ENCODE measurements around the gene DHX16. TPM values are rescaled to one million over a fixed set of nuclear protein-coding genes. Genes with fewer than 3 reads are reported as not detected.

The DHX16 gene
- total RNA-seq, 1 donor from 2014 or later, result 24.8 TPM

DNA sequence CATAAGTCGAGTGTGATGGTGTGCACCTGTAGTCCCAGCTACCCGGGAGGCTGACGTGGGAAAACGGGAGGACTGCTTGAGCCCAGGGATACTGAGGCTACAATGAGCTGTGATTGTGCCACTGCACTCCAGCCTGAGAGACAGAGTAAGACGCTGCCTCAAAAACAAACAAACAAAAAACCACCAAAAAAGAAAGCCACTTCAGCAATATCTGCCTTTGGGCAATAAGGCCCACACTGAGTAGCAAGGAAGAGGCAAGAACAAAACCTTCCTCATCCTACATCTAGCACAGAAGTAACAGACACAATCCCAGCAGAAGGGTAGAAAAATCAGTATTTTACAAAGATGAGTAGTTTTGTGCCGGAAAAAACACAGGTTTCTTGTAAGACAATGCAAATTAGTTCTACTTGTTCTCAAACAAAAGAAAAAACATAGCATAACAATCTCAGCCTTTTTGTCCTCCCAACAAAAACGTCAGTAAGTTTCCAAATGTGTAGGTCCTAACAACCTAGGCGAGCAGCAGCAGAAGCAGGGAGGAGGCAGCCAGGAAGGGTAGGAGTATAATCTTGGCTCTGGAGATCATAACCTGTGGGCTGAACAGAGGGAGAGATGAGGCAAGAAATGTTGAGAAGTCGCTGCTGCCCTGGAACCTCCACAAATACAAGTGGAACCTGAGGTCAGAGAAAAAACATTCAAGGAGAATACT lies 61.5 kb downstream of the DHX16 start:
- H3K27me3 ChIP-seq, result no peaks in the 10 kb centered on the region
- no peak overlapping the region for H3K4me3 ChIP-seq
- H3K4me1 ChIP-seq, result peaks cover 59% of the 10 kb centered on the region
- H3K9me3 ChIP-seq, result no peaks in the 10 kb centered on the region
- no peak overlapping the region for H3K27ac ChIP-seq
- peaks cover 4 to 34% of the 10 kb centered on the region in 2 donors for H3K36me3 ChIP-seq
- no peak for DNase-seq (ENCODE audit: extremely low spot score in 2 of 2)
- intact Hi-C loops (cut with DNase I), result loop anchor here (10.0 kb wide), 1 partner anchor 73 kb away; the partner anchor contains the start of gene PPP1R18
- TF ChIP-seq POLR2A (IDR thresholded peaks at IDR 0.05), result no peak
- TF ChIP-seq, protein P1, sequence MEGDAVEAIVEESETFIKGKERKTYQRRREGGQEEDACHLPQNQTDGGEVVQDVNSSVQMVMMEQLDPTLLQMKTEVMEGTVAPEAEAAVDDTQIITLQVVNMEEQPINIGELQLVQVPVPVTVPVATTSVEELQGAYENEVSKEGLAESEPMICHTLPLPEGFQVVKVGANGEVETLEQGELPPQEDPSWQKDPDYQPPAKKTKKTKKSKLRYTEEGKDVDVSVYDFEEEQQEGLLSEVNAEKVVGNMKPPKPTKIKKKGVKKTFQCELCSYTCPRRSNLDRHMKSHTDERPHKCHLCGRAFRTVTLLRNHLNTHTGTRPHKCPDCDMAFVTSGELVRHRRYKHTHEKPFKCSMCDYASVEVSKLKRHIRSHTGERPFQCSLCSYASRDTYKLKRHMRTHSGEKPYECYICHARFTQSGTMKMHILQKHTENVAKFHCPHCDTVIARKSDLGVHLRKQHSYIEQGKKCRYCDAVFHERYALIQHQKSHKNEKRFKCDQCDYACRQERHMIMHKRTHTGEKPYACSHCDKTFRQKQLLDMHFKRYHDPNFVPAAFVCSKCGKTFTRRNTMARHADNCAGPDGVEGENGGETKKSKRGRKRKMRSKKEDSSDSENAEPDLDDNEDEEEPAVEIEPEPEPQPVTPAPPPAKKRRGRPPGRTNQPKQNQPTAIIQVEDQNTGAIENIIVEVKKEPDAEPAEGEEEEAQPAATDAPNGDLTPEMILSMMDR (IDR thresholded peaks at IDR 0.05), result no peak
- no peak for TF ChIP-seq POLR2AphosphoS5 (IDR thresholded peaks at IDR 0.05; ENCODE audit: insufficient read depth in 1 of 2, low read depth in 1 of 2)

DNA sequence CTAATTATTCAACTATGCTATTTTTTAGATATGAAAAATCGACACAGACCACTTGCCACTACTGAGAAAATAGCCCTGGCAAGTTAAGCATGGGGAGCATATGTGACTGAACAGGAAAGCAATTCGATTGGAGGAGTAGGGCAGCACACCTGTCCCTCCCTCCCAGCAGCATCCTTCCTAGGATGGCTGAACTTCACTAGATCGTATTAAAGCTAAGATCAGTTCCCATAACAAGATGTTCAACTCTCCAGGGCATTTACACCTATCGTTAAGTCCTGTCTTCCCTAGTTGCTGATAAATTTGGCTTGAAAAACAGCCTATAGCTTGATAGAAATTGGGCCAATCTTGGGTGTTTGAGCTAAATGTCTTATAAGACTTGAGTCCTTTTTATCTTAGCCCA lies 62.7 kb downstream of the DHX16 start:
- DNase-seq (ENCODE audit: extremely low spot score in 2 of 2), result no peak
- Histone ChIP-seq H3K27me3 (no peaks in the 10 kb centered on the region), H3K27ac (no peak overlapping the region), H3K4me3 (no peak overlapping the region), H3K4me1 (peaks cover 59% of the 10 kb centered on the region), H3K36me3 (peaks cover 5 to 42% of the 10 kb centered on the region in 2 donors), H3K9me3 (no peaks in the 10 kb centered on the region)
- TF ChIP-seq, protein P1 (IDR thresholded peaks at IDR 0.05), result no peak
- TF ChIP-seq POLR2AphosphoS5 (IDR thresholded peaks at IDR 0.05; ENCODE audit: insufficient read depth in 1 of 2, low read depth in 1 of 2) (no peak), POLR2A (IDR thresholded peaks at IDR 0.05) (no peak)
- intact Hi-C loops (cut with DNase I), result loop anchor here (10.0 kb wide), 1 partner anchor 75 kb away; the partner anchor contains the start of gene PPP1R18

DNA sequence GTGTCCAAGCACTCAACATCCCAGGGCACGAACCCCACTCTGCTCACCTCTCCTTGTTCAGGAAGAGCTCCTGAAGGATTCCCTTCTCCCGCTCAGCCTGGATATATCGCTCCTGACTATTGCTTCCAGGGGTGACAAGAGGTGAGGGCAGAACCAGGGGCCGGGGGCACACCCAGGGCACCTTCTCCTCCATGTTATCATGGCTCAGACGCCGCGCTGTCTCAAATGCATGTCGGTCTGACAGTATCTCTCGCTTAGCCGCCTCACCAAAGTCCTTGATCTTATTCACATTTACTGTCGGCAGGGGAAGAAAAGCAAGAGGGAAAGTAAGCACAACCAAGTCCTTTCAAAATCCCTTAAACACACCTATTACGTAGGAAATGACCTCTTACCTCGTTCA lies 68.8 kb downstream of the DHX16 start:
- no peak for DNase-seq (ENCODE audit: extremely low spot score in 2 of 2)
- no peaks in the 10 kb centered on the region for H3K9me3 ChIP-seq
- H3K4me1 ChIP-seq, result peaks cover 2% of the 10 kb centered on the region
- no peak overlapping the region for H3K4me3 ChIP-seq
- H3K27me3 ChIP-seq, result no peaks in the 10 kb centered on the region
- intact Hi-C loops (cut with DNase I), result no loop called here
- TF ChIP-seq POLR2A (IDR thresholded peaks at IDR 0.05) (no peak), POLR2AphosphoS5 (IDR thresholded peaks at IDR 0.05; ENCODE audit: insufficient read depth in 1 of 2, low read depth in 1 of 2) (no peak)
- TF ChIP-seq, protein P1 (IDR thresholded peaks at IDR 0.05), result no peak
- no peak overlapping the region for H3K27ac ChIP-seq
- H3K36me3 ChIP-seq, result peaks cover 14 to 87% of the 10 kb centered on the region in 2 donors

Other genes starting within 250 kb of the DHX16 start
- gene HLA-E, start 183.5 kb downstream of the DHX16 start, total RNA-seq, result 618 TPM
- 24.1 TPM for gene GNL1, start 116.5 kb downstream of the DHX16 start, total RNA-seq
- 5.9 TPM for gene PRR3, start 115.7 kb downstream of the DHX16 start, total RNA-seq
- 29.5 TPM for gene ABCF1, start 101.6 kb downstream of the DHX16 start, total RNA-seq
- gene PPP1R10, start 55.8 kb downstream of the DHX16 start, total RNA-seq, result 52.5 TPM
- gene MRPS18B, start 55.2 kb downstream of the DHX16 start, total RNA-seq, result 21.6 TPM
- 13.3 TPM for gene ATAT1, start 46.1 kb downstream of the DHX16 start, total RNA-seq
- gene C6orf136, start 25.9 kb downstream of the DHX16 start, total RNA-seq, result 15.7 TPM
- 42.5 TPM for gene PPP1R18, start 13.6 kb upstream of the DHX16 start, total RNA-seq
- gene NRM, start 18.0 kb upstream of the DHX16 start, total RNA-seq, result 6.1 TPM
- gene MDC1, start 44.3 kb upstream of the DHX16 start, total RNA-seq, result 12.3 TPM
- 293 TPM for gene TUBB, start 47.3 kb upstream of the DHX16 start, total RNA-seq
- 165 TPM for gene FLOT1, start 69.7 kb upstream of the DHX16 start, total RNA-seq
- gene IER3, start 71.5 kb upstream of the DHX16 start, total RNA-seq, result 40.5 TPM
- 71.5 TPM for gene DDR1, start 211.5 kb upstream of the DHX16 start, total RNA-seq
- gene GTF2H4, start 235.2 kb upstream of the DHX16 start, total RNA-seq, result 16.7 TPM
- gene VARS2, start 241.2 kb upstream of the DHX16 start, total RNA-seq, result 18.9 TPM

All from vagina (tissue), 2 donors.